Measurements from ENCODE around the gene FNDC5.

DNA sequence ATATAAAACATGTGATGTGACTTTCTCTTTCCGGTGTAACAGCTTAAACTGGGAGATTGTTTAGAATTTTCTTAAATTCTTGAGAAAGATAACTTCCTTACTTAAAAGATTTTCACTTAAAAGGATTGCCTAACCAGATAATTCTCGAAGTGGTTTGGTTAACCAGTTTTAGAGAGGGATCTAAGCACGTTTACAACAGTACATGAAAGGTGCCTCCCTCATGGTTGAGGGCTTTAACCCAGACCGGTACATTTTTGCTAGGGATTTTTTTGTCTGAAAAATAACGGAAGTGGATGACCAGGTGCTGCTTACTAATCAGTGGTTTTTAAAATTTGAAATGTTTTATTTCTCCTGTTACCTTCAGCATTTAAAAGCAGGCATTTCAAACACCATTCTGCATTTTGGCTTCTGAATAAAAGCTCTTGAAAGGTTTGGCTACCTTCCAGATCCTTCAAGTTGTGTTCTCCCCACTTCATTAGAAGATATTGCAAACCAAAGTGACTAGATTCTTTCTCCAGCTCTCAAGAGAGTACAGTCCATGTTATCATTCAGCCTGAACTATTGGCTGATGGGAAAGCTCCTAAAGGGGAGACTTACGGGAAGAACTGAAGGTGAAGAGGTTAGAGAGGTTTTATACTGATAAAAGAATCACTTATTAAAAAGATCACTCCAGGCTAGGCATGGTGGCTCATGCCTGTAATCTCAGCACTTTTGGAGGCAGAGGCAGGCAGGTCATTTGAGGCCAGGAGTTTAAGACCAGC is 40.4 kb downstream of the FNDC5 start:
- no peak for TF ChIP-seq ZFP3 (CRISPR knock-in tag; IDR thresholded peaks at IDR 0.05)
- TF ChIP-seq ZFP30 (CRISPR knock-in tag; IDR thresholded peaks at IDR 0.05): no peak
- no peak for TF ChIP-seq ZC3H10 (CRISPR knock-in tag; IDR thresholded peaks at IDR 0.05)
- TF ChIP-seq CSDC2 (CRISPR knock-in tag; IDR thresholded peaks at IDR 0.05): no peak
- TF ChIP-seq RARB (CRISPR knock-in tag; IDR thresholded peaks at IDR 0.05): no peak
